MM.1S (cell line): ENCODE measurements around the gene CD48.
"Not testable (repeated sequence)": the region's sequence is repeated elsewhere in the genome, so short reads cannot be mapped to it uniquely, and the experiment has no call there.

ENCODE experiments used
- DNase-seq: peaks from one replicate; pipeline ENCODE4 v3.0.0-alpha.2; 2015
- H2AFZ ChIP-seq: fragments of 300-600 bp; sonication (generic); 2 replicates; pipeline ENCODE4 v1.6.0; 2016; ENCODE audit warnings: antibody characterized with exemption, low read length
- H3F3A ChIP-seq: fragments of 300-600 bp; sonication (generic); 2 replicates; pipeline ENCODE4 v1.6.1; 2016; ENCODE audit warnings: mild to moderate bottlenecking, antibody characterized with exemption, low read length, moderate library complexity, mixed read lengths; ENCODE audit not compliant: insufficient read depth
- H3K27ac ChIP-seq: fragments of 300-600 bp; sonication (generic); 2 replicates; pipeline ENCODE4 v1.5.1; 2016; ENCODE audit warnings: mild to moderate bottlenecking, low read length
- H3K27me3 ChIP-seq: fragments of 300-600 bp; sonication (generic); replicated peaks from 2 replicates; pipeline ENCODE4 v1.6.0; 2016; ENCODE audit warnings: low read length; ENCODE audit not compliant: insufficient read depth
- H3K36me3 ChIP-seq: fragments of 300-600 bp; sonication (generic); replicated peaks from 2 replicates; pipeline ENCODE4 v1.6.1; 2016; ENCODE audit warnings: mild to moderate bottlenecking, low read length, mixed read lengths; ENCODE audit not compliant: insufficient read depth
- H3K4me1 ChIP-seq: fragments of 300-600 bp; sonication (generic); 2 replicates; pipeline ENCODE4 v1.6.1; 2016; ENCODE audit warnings: low read length, mixed read lengths
- H3K4me2 ChIP-seq: fragments of 300-600 bp; sonication (generic); 2 replicates; pipeline ENCODE4 v1.6.0; 2016; ENCODE audit warnings: low read depth, low read length
- H3K4me3 ChIP-seq: fragments of 300-600 bp; sonication (generic); 2 replicates; pipeline ENCODE4 v1.5.1; 2016; ENCODE audit warnings: low read length, mixed read lengths
- H3K79me2 ChIP-seq: fragments of 300-600 bp; sonication (generic); 2 replicates; pipeline ENCODE4 v1.6.1; 2016; ENCODE audit warnings: mixed run types, low read length, mixed read lengths
- H3K9ac ChIP-seq: fragments of 300-600 bp; sonication (generic); 2 replicates; pipeline ENCODE4 v1.6.1; 2016; ENCODE audit warnings: low read length, mixed read lengths
- H3K9me2 ChIP-seq: fragments of 300-600 bp; sonication (generic); replicated peaks from 2 replicates; pipeline ENCODE4 v1.6.1; 2016; ENCODE audit warnings: mild to moderate bottlenecking, low read length, mixed read lengths; ENCODE audit not compliant: insufficient read depth
- H3K9me3 ChIP-seq: fragments of 300-600 bp; sonication (generic); replicated peaks from 2 replicates; pipeline ENCODE4 v1.6.1; 2016; ENCODE audit warnings: mild to moderate bottlenecking, low read length, mixed read lengths; ENCODE audit not compliant: insufficient read depth
- H4K20me1 ChIP-seq: fragments of 300-600 bp; sonication (generic); 2 replicates; pipeline ENCODE4 v1.6.1; 2016; ENCODE audit warnings: mild to moderate bottlenecking, low read length, moderate library complexity, mixed read lengths; ENCODE audit not compliant: insufficient read depth
- EZH2 ChIP-seq: fragments of 300-600 bp; sonication (generic); optimal IDR thresholded peaks from 2 replicates; pipeline ENCODE3; 2017; ENCODE audit warnings: low read depth, mild to moderate bottlenecking, antibody characterized with exemption, low read length, mixed read lengths
- EZH2phosphoT487 ChIP-seq: fragments of 300-600 bp; sonication (generic); IDR thresholded peaks from 2 replicates; pipeline ENCODE4 v1.6.1; 2018; ENCODE audit warnings: antibody characterized with exemption, low read length
- TF ChIP-seq, protein P1 (sequence below): fragments of 300-600 bp; sonication (generic); IDR thresholded peaks from 2 replicates; pipeline ENCODE4 v1.5.1; 2016; ENCODE audit warnings: antibody characterized with exemption, low read length, mixed read lengths

Gene CD48

DNA sequence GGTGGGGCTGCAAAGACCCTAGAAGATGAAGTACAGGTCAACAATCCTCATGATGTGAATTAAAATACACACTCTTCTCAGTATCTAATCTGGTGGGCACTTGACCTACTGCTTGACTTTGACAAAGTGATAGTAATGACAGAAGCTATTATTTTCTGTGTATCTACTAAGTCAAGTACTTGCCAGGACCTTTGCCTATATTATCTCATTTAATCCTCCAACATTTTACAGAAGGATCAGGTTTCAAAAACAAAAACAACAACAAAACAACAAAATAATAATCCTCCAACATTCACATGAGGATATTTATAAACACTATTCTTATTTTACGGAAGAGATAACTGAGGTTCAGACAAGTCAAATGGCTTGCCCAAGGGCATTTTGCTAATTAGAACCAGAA is 4.4 kb upstream of the CD48 start:
- DNase-seq = no peak
- Histone ChIP-seq H4K20me1 (no peaks in the 10 kb centered on the region), H3K27me3 (no peaks in the 10 kb centered on the region)

DNA sequence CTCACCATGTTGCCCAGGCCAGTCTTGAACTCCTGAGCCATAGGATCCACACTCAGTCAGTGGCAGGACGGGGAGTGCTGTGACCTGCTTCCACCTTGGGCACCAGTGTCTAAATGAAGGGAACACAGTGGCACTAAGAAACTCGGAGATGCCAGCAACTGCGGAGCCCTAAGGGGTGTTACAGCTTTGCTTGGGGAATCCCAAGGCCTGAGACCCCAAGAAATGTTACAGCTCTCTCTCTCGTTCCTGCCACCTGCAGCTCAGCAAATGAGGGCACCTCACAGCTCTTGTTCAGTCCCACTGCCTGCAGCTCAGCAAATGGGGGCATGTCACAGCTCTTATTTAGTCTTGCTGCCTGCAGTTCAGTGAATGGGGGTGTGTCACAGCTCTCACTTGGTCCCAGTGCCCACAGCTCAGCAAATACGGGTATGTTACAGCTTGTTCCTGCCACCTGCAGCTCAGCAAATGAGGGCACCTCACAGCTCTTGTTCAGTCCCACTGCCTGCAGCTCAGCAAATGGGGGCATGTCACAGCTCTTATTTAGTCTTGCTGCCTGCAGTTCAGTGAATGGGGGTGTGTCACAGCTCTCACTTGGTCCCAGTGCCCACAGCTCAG is 2.5 kb upstream of the CD48 start:
- H4K20me1 ChIP-seq, DNase-seq, H2AFZ ChIP-seq, H3K27me3 ChIP-seq, H3K9ac ChIP-seq, H3K9me3 ChIP-seq, H3K9me2 ChIP-seq, H3K4me3 ChIP-seq, H3K36me3 ChIP-seq: not testable (repeated sequence)
- Histone ChIP-seq H3K4me2 (peak overlapping the region; percentile 84; the same call in 1 of the 2 replicates), H3F3A (peaks cover 57% of the 10 kb centered on the region), H3K27ac (peak overlapping the region; percentile 35; the same call in 1 of the 2 replicates), H3K4me1 (peaks cover 40% of the 10 kb centered on the region), H3K79me2 (peaks cover 39% of the 10 kb centered on the region)
- TF ChIP-seq, protein P1, sequence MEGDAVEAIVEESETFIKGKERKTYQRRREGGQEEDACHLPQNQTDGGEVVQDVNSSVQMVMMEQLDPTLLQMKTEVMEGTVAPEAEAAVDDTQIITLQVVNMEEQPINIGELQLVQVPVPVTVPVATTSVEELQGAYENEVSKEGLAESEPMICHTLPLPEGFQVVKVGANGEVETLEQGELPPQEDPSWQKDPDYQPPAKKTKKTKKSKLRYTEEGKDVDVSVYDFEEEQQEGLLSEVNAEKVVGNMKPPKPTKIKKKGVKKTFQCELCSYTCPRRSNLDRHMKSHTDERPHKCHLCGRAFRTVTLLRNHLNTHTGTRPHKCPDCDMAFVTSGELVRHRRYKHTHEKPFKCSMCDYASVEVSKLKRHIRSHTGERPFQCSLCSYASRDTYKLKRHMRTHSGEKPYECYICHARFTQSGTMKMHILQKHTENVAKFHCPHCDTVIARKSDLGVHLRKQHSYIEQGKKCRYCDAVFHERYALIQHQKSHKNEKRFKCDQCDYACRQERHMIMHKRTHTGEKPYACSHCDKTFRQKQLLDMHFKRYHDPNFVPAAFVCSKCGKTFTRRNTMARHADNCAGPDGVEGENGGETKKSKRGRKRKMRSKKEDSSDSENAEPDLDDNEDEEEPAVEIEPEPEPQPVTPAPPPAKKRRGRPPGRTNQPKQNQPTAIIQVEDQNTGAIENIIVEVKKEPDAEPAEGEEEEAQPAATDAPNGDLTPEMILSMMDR = 0 out of 2 replicates have a peak, but pooled peaks have one; percentile 8

More for the DNA sequence above, 4.4 kb upstream of the CD48 start:
- peaks cover 40% of the 10 kb centered on the region for H3K4me1 ChIP-seq
- no peaks in the 10 kb centered on the region for H3K9me2 ChIP-seq
- no peak overlapping the region for H2AFZ ChIP-seq
- no peaks in the 10 kb centered on the region for H3K9me3 ChIP-seq
- no peak overlapping the region for H3K4me2 ChIP-seq
- H3K79me2 ChIP-seq = peaks cover 20% of the 10 kb centered on the region
- H3K27ac ChIP-seq = no peak overlapping the region
- H3F3A ChIP-seq = peaks cover 39% of the 10 kb centered on the region
- H3K4me3 ChIP-seq = no peak overlapping the region
- no peak overlapping the region for H3K9ac ChIP-seq
- H3K36me3 ChIP-seq = no peaks in the 10 kb centered on the region
- TF ChIP-seq EZH2phosphoT487 = no peak
- TF ChIP-seq, protein P1 = no peak
- no peak for TF ChIP-seq EZH2

DNA sequence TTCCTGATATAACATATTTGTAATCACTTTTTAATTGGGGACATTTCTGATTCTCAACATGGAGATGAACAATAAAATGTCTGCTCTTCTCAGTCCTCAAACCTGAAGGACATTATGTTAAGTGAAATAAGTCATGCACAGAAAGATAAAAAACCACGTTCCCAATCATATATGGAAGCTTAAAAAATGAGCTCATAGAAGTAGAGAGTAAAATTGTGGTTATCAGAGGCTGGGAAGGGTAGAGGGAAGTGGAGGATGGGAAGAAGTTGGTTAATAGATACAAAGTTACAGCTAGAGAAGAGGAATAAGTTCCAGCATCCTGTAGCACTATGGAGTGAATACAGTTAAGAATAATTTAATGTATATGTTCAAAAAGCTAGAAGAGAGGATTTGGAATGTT is 1.5 kb upstream of the CD48 start:
- Histone ChIP-seq H3F3A (peaks cover 66% of the 10 kb centered on the region), H4K20me1 (no peaks in the 10 kb centered on the region), H3K79me2 (peaks cover 48% of the 10 kb centered on the region), H3K4me3 (peak overlapping the region; percentile 83), H3K9me2 (no peaks in the 10 kb centered on the region), H3K27ac (peak overlapping the region; percentile 95), H3K36me3 (no peaks in the 10 kb centered on the region), H3K4me2 (peak overlapping the region; percentile 84), H3K4me1 (peaks cover 48% of the 10 kb centered on the region), H3K9ac (peak overlapping the region; percentile 78; the same call in 1 of the 2 replicates), H3K9me3 (no peaks in the 10 kb centered on the region), H2AFZ (peak overlapping the region; percentile 20; the same call in 1 of the 2 replicates), H3K27me3 (no peaks in the 10 kb centered on the region)
- no peak for DNase-seq
- TF ChIP-seq EZH2 (no peak), EZH2phosphoT487 (no peak)
- TF ChIP-seq, protein P1 = no peak

DNA sequence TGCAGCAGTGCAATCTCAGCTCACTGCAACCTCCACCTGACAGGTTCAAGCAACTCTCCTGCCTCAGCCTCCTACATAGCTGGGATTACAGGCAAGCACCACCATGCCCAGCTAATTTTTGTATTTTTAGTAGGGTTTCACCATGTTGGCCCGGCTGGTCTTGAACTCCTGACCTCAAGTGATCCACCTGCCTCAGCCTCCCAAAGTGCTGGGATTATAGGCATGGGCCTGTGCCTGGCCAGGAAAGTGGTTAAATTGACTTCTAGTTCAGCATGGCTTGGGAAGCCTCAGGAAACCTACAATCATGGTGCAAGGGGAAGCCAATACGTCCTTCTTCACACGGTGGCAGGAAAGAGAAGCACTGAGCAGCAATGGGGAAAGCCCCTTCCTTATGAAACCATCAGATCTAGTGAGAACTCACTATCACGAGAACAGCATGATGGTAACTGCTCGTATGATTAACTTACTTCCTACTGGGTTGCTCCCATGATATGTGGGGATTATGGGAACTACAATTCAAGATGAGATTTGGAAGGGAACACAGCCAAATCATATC is 981 bp upstream of the CD48 start:
- Histone ChIP-seq H3K27ac (peak overlapping the region; percentile 95), H3K4me3 (peak overlapping the region; percentile 83), H3K4me1 (peaks cover 54% of the 10 kb centered on the region), H2AFZ (peak overlapping the region; percentile 20; the same call in 1 of the 2 replicates), H3F3A (peaks cover 72% of the 10 kb centered on the region), H3K79me2 (peaks cover 54% of the 10 kb centered on the region), H3K9ac (peak overlapping the region; percentile 78; the same call in 1 of the 2 replicates), H3K4me2 (peak overlapping the region; percentile 84)
- not testable (repeated sequence) for H3K27me3 ChIP-seq, H3K36me3 ChIP-seq, H4K20me1 ChIP-seq, H3K9me3 ChIP-seq, H3K9me2 ChIP-seq
- DNase-seq = peak; percentile 89
